HL-60 (cell line): ENCODE results near the gene MAST2.

Source experiments
- DNase-seq, 2 experiments: peaks; one replicate each; pipeline ENCODE4 v3.0.0-alpha.2; 2010 to 2020; ENCODE audit warnings: low read depth in 1 of 2, low spot score in 1 of 2
- H3K27ac ChIP-seq: fragments of 250-450 bp; sonication (Bioruptor Pico); replicated peaks from 2 replicates; pipeline ENCODE4 v1.5.1; 2020; ENCODE audit warnings: mild to moderate bottlenecking, moderate library complexity
- H3K27me3 ChIP-seq: fragments of 250-450 bp; sonication (Bioruptor Pico); 2 replicates; pipeline ENCODE4 v1.5.1; 2021; ENCODE audit warnings: mild to moderate bottlenecking, moderate library complexity; ENCODE audit not compliant: insufficient read depth, poor library complexity, severe bottlenecking
- H3K4me3 ChIP-seq: replicated peaks from 2 replicates; pipeline ENCODE4 v1.5.1; 2011; ENCODE audit warnings: mild to moderate bottlenecking, control low read depth, low read length; ENCODE audit not compliant: insufficient read depth
- CTCF ChIP-seq: IDR thresholded peaks from one replicate; pipeline ENCODE4 v1.5.1; 2011; ENCODE audit warnings: low read length, control low read depth, inconsistent platforms; ENCODE audit not compliant: insufficient read depth
- GABPA ChIP-seq: IDR thresholded peaks from 2 replicates; pipeline ENCODE4 v1.6.1; 2012; ENCODE audit warnings: low read depth
- POLR2AphosphoS5 ChIP-seq: IDR thresholded peaks from 2 replicates; pipeline ENCODE4 v1.6.1; 2012; ENCODE audit warnings: low read depth
- REST ChIP-seq: IDR thresholded peaks from 2 replicates; pipeline ENCODE4 v1.6.1; 2012; ENCODE audit warnings: low read depth; ENCODE audit not compliant: insufficient replicate concordance
- SPI1 ChIP-seq: IDR thresholded peaks from 2 replicates; pipeline ENCODE4 v1.6.1; 2012; ENCODE audit warnings: low read depth, mild to moderate bottlenecking, borderline replicate concordance

MAST2 gene

GRCh38 chr1:45922374-45922773 lies 119.0 kb downstream of the MAST2 start:
- TF ChIP-seq CTCF (no peak), REST (no peak), POLR2AphosphoS5 (no peak), GABPA (no peak), SPI1 (no peak)
- no peak overlapping the region for H3K27ac ChIP-seq
- DNase-seq = no peak
- no peaks in the 10 kb centered on the region for H3K27me3 ChIP-seq
- no peak overlapping the region for H3K4me3 ChIP-seq

- Histone ChIP-seq H3K27ac (no peak overlapping the region), H3K4me3 (no peak overlapping the region), H3K27me3 (no peaks in the 10 kb centered on the region)
- TF ChIP-seq GABPA (no peak), REST (no peak), POLR2AphosphoS5 (no peak), SPI1 (no peak), CTCF (no peak)
- no peak for DNase-seq
Observed at GRCh38 chr1:45922813-45923212, 119.4 kb downstream of the MAST2 start.

GRCh38 chr1:45923343-45923742 lies 119.9 kb downstream of the MAST2 start:
- DNase-seq = no peak
- TF ChIP-seq CTCF (no peak), GABPA (no peak), POLR2AphosphoS5 (no peak), SPI1 (no peak), REST (no peak)
- no peak overlapping the region for H3K4me3 ChIP-seq
- no peaks in the 10 kb centered on the region for H3K27me3 ChIP-seq
- H3K27ac ChIP-seq = no peak overlapping the region
